HCEC 1CT (cell line): ENCODE measurements around the gene IDH1.
"Not testable (repeated sequence)": the region's sequence is repeated elsewhere in the genome, so short reads cannot be mapped to it uniquely, and the experiment has no call there.

Experiments
- DNase-seq: peaks from one replicate; pipeline ENCODE4 v3.0.0-alpha.2; 2017

The IDH1 gene

DNA sequence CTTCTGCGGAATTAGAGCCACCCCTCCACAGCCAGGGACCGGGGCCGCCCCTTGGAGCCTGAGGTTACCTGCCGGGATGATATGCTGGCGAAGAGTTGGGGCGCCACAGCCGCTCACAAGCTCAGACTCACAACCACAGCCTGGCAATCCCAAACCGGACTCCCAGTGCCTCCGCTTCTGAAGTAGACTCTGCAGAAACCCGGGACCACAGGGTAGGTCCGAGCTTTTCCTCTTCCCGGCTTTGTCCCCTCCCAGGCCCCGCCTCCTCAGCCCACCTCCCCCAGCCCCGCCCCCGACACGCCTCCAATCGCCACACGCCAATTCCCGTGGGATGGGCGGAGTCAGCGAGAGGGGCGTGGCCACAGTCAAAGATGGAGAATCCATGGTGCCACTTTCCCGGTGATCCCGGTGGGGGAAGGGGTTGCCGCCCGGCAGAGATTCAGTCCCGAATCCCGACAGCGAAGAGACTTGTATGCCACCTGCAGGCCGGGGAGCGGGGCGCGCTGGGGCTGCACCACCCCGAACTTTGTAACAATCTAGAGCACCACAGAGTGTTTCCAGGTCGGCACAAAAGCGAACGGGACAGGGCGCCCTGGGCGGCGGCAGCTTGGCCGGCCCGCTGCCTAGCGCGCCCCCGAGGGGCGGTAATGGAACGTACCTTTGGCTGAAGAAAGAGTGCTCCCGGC lies at the start of gene IDH1:
Gene IDH1 (minus strand): TSS at position 201 of the 686 bp plus-strand sequence. CDS start 3,520 bp downstream, outside the sequence.
- DNase-seq, result peak; percentile 90

DNA sequence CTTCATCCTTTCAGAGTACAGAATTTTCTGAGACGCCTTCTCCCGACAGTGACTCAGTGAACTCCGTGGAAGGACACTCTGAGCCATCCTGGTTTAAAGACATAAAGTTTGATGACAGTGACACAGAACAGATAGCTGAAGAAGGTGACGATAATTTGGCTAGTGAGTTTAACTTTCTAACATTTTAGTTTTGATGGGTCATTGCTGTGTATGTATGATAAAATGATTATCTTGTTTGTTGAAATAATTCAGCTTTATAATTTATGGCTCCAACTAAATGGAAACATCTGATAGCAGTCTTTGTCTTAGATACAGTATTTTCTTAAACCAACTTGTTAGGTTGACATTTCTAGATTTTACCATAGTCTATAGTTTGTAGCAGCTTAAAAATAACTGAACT lies 49.3 kb upstream of the IDH1 start:
- no peak for DNase-seq

DNA sequence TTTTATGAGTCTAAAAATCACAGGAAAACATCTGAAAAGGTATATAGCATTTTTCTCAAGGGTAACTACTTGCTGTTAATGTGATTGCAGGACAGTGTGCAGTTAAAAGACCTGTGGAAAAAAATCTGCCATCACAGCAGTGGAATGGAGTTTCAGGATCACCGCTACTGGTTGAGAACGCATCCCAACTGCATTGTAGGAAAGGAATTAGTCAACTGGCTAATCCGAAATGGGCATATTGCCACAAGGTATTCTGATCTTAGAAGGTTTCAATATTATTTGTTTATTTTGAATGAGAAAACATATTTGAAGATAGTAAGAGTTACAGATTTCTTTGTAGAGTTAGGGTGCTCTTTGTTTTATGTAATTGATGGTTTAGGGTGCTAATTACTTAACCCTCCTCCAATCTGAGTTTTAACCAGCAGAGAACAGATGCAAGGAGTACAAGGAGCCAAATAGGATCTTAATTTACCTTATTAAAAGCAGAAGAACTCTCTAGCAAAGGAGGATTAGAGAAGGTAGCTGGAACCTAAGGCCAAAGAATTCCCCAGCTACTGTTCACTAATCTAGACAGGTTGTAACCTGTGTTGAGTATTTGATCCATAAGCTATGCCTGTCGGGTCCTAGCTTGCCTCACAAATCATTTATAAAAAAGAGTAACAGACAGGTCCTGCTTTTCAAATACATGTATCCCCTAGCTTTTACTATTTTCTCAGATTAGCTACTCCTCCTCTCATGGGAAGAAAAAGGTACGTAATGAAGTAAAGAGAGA lies 46.2 kb upstream of the IDH1 start:
- DNase-seq, result no peak

DNA sequence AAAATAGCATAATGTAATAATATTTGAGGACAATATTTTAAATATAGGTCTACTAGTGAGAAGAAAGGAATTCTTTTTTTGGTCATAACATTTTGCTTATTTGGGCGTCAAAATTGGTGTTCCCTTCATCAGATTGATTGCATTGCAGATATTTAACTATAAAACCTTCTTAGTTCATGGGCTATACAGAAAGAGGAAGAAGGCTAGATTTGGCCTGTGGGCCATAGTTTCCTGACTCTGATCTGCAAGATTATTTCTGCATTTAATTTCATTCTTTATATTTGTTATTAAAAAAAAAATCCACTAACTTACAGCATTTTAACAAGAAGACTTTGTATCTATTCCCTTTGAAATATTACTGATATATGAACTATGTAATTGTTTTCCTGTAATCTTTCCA lies 43.1 kb upstream of the IDH1 start:
- DNase-seq, result no peak

DNA sequence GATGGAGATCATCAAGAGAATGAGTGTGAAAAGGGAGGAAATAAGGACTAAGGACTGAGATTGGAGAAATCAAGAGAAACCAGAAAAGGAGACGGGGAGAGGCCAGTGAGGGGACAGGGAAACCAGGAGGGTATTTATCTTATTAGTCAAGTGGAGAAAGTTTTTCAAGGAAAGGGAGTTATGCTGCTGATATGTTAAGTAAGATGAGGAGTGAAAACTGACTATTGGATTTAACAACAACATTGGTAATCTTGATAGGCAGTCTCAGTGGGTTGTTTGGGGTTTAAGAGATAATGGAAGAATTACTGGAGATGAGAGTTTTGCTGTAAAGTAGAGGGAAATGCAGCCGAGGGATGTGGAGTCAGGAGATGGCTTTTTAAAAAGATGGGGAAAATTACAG lies 41.7 kb upstream of the IDH1 start:
- DNase-seq, result no peak

DNA sequence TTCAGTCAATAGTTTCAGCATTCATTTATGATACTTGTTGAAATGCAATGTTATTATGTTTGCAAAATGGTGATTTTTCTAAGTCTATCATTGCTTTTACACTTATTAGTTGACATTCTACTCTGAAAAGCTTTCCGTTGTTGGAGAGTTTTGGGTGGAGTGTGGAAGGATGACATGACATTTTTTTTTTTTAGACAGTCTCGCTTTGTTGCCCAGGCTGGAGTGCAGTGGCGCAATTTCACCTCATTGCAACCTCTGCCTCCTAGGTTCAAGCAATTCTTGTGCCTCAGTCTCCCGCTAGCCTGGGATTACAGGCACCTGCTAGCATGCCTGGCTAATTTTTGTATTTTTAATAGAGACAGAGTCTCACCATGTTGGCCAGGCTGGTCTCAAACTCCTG lies 41.0 kb upstream of the IDH1 start:
- no peak for DNase-seq

DNA sequence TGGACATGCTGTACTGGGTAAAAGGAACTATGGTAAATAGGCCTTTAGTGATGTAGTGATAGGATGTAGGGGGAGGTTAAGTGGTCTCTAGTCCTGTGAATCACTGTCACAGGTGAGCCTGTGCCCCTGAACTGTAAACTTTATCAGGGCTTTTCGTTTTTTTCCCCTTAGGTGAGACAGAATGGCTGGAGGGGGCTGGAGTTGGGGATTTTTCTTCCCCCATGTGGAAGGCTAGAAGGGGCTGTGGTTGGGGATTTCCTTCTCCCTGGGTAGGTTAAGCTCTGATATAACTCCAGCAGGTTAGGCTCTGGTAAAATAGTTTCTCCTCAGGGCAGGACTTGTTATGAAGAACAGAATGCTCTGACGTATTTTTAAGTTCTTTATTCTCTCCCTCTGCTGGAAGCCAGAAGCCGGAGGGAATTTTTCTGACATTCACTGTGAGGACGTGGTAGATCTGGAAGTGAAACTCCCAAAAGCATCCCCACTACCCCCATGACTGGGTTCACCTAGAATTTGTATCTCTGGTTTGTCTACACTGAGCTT lies 39.7 kb upstream of the IDH1 start:
- no peak for DNase-seq

DNA sequence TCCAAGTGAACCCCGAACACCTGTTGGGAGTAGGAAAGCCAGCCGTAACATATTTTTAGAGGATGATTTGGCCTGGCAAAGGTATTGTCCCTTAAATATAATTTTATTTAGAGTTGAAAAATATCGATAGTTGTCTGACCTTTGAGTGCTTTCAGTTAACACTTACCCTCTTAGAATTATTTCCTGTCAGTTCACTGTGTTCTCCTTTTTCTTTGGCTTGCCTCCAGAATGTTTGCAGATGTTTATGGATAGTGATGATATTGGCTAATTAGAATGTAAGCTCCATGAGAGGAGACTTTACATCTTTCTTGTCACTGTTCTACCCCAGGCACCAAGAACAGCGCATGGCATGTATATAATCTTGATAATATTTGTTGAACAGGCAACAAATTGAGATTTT lies 31.0 kb upstream of the IDH1 start:
- DNase-seq, result no peak

DNA sequence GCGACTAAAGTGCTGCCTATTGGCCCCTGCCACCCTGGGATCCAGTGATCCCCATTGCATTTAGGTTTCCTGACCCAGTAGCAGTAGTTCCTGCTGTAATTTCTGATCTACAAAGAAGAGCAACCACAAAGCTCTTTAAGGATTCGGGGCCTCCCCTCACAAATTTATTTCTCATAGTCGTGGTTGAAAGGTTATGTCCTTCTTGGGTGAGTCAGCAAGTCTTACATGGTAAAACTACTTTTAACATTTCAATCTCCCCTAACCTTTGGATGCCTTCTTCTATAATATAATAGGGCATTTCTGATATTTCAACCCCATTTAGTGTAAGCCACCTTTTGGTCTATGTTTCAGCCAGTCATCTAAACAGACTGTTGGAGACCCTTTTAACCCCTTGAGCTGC lies 26.1 kb upstream of the IDH1 start:
- peak; percentile 71 for DNase-seq

DNA sequence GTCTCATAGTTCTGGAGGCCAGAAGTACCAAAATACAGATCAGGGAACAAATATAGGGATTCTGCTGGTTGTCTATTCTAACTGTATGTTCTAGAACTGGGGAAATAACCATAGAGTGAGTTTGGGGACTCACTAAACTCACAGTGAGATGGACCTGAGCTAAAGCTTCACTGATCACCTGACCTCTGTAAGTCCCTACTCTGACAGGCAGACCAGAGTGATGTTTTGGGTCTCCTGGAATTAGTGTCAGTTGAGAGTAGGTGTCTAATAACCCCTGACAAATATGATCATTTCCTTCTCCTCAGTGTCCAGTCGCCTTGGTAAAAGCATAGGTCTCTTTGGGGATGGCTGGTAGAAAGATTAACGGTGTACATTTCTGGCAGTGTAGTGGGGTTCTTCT lies 25.4 kb upstream of the IDH1 start:
- DNase-seq, result no peak

DNA sequence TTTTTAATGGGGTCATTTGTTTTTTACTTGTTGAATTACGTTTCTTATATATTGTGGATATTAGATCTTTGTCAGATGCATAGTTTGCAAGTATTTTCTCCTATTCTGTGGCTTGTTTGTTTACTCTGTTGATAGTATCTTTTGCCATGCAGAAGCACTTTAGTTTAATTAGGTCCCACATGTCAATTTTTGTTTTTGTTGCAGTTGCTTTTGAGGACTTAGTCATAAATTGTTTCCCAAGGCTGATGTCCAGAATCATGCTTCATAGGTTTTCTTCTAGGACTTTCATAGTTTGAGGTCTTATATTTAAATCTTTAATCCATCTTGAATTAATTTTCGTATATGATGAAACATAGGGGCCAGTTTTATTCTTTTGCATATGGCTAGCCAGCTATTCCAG lies 24.4 kb upstream of the IDH1 start:
- DNase-seq, result no peak

DNA sequence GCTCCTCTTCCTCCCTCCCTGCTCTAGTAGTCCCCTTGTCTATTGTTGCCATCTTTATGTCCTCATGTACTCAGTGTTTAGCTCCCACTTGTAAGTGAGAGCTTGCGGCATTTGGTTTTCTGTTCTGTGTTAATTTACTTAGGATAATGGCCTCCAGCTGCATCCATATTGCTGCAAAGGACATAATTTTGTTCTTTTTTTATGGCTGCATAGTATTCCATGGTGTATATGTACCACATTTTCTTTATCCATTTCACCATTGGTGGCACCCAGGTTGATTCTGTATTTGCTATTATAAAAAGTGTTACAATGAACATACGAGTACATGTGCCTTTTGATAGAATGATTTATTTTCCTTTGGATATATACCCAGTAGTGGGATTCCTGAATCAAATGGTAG lies 23.7 kb upstream of the IDH1 start:
- DNase-seq, result no peak

DNA sequence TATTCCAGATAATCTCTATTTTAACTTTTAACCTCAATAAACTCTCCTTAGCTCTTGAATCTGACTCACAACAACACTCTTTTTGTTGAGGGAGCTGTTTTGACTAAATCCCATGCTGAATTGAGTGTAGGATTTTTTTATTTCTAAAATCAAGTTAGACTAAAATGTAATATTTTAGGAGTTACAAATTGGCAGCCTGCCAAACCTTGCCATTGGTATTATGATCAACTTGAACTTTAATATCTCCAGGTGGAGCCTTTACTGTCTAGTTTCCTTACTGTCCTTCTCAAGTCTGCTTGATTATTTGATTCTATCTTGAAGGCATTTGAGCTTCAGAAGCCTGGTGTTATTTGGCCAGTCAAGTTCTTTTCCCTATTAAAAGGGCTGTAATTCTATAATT lies 19.9 kb upstream of the IDH1 start:
- DNase-seq, result no peak

DNA sequence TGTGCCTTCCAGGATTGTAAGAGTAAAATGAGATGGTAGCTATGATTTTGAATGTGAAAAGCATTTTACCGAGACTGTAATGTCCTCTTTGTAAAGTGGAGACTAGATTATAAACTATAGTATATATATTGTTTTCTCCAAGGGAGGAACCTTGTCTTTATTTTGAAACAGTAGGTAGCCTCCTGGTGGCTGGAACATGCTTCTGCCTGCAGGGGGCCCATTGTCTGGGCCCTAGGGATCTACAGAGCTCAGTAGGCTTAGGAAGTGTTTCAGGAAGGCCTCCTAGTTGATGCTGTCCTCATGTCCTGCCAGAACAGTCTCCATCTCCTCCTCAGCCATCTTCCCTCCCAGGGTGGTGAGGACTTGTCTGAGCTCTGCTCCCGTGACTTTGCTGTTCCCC lies 14.2 kb upstream of the IDH1 start:
- DNase-seq, result no peak

DNA sequence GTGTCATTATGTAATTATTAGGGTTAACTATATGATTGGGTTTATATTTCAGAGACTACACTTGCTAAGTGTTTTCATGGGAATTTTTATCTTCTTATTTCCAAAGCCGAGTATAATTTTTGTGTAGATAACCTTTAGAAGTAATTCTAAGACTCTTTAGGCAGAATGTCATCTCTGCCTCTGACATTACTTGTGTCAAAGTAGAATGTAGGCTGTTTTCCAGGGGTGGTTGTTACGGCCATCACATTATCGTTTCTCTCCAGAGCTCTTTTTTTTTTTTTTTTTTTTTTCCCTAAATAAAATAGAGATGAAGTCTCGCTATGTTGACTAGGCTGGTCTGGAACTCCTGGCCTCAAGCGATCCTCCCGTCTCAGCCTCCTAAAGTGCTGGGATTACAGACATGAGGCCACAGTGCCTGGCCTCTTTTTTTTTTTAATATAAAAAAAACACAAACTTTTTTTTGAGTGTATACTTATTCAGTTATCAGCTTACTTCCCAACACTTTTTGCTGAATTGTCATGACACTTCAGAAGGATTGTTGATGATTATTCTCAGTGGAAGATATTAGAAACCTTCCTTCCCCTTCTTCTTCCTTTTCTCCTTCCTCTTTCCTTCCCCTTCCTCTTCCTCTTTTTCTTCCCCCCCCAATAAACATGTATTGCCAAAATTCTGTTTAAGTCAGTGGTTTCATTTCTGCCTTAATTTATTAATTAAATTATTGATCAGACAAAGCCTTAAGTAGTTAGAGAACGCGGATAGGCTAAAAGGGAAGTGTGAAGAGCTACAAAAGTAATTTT lies 13.5 kb upstream of the IDH1 start:
- no peak for DNase-seq

DNA sequence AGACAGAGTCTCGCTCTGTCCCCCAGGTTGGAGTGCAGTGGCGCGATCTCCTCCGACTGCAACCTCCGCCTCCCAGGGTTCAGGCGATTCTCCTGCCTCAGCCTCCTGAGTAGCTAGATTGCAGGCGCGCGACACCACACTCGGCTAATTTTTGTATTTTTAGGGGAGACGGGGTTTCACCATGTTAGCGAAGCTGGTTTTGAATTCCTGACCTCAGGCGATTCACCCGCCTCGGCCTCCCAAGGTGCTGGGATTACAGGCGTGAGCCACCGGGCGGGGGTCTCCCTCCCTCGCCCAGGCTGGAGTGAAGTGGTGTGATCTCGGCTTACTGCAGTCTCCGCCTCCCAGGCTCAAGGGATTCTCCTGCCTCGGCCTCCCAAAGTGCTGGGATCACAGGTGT lies 12.7 kb upstream of the IDH1 start:
- DNase-seq, result not testable (repeated sequence)

DNA sequence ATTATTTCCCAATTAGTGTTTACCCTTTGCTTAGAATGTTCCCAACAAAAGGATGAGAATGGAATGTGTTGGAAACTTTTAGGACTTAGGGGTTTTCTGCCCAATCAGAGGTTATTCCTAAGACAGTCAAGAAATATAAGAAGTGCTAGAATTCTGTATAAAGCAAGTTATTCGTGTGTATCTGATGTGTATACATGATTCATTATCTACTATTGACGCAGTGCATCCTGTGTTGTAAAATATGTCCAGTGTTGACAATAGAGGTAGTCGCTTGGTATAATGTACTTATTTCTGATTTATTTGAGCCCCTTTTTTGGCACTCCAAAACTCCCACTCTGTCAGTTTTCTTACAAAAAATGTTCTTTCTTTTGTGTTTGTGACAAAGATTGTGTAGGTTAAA lies 12.1 kb upstream of the IDH1 start:
- DNase-seq, result peak; percentile 37

DNA sequence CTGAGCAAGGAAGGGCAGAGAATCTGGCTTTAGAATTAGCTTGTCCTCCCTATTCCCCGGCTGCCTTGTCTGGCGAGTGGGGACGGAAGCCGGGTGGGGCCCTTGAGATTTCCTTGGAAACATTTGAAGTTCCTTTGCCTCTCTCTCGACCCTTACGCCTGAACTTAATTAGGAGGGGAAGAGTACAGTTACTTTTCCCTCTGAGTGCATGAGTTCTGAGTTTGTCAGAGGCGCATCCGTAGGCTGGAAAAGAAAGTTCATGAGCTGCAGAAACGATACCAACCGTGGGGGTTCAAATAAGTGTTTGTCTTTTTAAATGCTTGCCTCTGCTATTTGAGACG lies 11.7 kb upstream of the IDH1 start:
- peak; percentile 20 for DNase-seq

DNA sequence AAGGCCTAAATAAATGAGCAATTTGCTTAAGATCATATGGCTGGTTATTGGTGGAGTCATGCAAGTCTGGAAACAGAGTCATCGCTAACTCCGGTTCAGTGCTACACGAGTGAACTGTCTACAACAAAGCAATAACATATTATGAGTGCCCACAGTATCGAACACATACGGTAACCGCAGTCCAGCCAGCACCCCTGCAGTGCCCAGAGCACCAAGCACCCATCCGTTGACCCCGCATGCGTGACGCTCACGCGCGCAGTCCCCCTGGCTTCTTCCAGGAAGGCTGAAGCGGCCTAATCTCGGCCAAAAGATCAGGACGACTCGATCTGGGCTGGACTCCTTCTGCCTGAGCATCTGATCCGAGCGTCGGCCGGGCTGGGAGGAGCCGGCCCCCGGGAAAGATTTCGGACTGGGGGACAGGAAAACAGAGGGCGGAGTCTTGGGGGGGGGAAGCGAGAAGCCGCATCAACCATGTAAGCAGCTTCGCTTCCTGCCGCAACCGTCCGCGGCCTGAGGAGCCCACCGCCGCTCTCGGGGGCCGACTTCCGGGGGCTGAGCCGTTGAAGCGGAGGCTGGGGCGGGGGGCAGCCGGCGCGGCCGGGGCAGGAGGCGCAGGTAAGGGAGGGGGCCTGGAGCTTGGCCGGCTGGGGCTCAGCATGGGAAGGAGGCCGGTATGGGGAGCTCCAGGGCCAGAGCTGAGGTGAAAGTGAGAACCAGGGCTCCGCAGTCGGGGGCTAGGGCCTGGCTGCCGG lies 11.1 kb upstream of the IDH1 start, which contains the start of gene PIKFYVE:
Gene PIKFYVE (plus strand): TSS at position 455 of the 752 bp plus-strand sequence. CDS start 5,265 bp downstream, outside the sequence.
- peak; percentile 99 for DNase-seq

DNA sequence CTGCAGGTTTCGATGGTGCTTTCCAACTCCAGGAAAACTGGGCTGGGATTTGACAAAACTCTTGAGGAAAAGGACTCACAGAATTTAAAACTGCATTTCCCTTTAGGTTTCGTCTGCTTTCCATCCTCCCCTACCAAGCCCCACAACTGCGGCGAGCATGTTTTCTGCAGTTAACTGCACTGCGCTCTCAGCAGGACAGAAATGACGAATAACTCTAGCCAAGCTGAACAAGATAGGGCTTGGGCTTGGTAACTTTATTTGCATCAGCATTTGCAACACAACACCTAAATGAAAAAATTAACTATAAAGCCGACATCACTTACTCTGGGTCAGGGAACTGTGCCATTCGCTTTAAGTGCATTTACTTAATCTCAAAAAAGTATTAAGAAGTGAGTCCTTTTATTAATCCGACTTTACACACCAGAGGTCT lies 10.5 kb upstream of the IDH1 start:
- DNase-seq, result peak; percentile 41

DNA sequence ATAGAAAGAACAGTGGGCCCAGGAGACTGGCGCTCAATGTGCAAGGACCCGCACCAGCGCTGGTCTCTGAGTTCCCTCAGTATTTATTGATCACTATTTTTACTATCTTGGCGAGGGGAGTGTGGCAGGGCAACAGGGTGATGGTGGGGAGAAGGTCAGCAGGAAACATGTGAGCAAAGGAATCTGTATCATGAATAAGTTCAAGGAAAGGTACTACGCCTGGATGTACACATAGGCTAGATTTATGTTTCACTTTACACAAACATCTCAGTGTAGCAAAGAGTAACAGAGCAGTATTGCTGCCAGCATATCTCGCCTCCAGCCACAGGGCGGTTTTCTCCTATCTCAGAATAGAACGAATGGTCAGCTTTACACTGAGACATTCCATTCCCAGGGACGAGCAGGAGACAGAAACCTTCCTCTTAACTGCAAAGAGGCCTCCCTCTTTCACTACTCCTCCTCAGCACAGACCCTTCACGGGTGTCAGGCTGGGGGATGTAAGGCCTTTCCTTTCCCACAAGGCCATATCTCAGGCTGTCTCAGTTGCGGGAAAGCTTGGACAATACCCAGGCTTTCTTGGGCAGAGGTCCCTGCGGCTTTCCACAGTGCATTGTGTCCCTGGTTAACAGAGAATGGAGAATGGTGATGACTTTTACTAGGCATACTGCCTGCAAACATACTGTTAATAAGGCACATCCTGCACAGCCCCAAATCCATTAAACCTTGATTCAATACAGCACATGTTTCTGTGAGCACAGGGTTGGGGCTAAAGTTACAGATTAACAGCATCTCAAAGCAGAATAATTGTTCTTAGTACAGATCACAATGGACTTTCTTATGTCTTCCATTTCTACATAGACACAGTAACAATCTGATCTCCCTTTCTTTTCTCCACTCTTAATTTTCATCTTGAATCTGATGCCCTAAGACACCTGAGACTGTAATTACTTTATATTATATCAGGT lies 2.3 kb upstream of the IDH1 start:
- DNase-seq, result not testable (repeated sequence)
